Muscle layer of colon (tissue), 2 donors: ENCODE results near the gene WBP2.

Experiments used
- H3K27ac ChIP-seq: one replicate; pipeline ENCODE4 v1.7.0; 2013; ENCODE audit warnings: low read depth, mild to moderate bottlenecking, low read length, moderate library complexity
- H3K27me3 ChIP-seq, 2 donors: one replicate each; pipeline ENCODE4 v1.7.0; 2013; ENCODE audit warnings: low read length in 2 of 2, mild to moderate bottlenecking in 2 of 2; ENCODE audit not compliant: insufficient read depth in 2 of 2, control insufficient read depth in 1 of 2
- H3K36me3 ChIP-seq: one replicate; pipeline ENCODE4 v1.7.0; 2013; ENCODE audit warnings: mild to moderate bottlenecking, low read length; ENCODE audit not compliant: insufficient read depth
- H3K4me1 ChIP-seq: one replicate; pipeline ENCODE4 v1.7.0; 2013; ENCODE audit warnings: mild to moderate bottlenecking, low read length; ENCODE audit not compliant: insufficient read depth
- H3K4me3 ChIP-seq, 2 donors: one replicate each; pipeline ENCODE4 v1.7.0; 2013; ENCODE audit warnings: low read length in 2 of 2, low read depth in 1 of 2, mild to moderate bottlenecking in 1 of 2, moderate library complexity in 1 of 2
- H3K9ac ChIP-seq: one replicate; pipeline ENCODE4 v1.7.0; 2013; ENCODE audit warnings: low read length
- H3K9me3 ChIP-seq: one replicate; pipeline ENCODE4 v1.7.0; 2013; ENCODE audit warnings: mild to moderate bottlenecking, low read length
- donor health status: abdominal sarcoma.
- donor health status: Adenocarcinoma of cecum.

The WBP2 gene

DNA sequence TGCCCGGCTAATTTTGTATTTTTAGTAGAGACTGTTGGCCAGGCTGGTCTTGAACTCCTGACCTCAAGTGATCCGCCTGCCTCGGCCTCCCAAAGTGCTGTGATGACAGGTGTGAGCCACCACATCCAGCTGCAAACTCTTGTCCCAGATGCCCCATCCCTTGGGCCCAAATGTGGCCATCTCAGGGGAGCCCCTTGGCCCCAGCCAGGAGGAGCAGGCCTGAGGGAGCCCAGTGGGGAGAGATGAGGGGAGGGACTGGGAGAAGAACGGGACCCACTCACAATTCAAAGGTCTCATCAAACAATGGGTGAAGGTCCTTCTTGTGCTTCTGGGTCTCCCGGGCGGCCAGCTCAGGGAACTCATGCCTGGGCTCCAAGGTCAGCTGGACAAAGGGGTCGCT, 25.4 kb downstream of the WBP2 start:
- H3K27ac ChIP-seq, result no peak overlapping the region
- H3K9ac ChIP-seq, result no peak overlapping the region
- peaks cover 14% of the 10 kb centered on the region for H3K4me1 ChIP-seq
- H3K27me3 ChIP-seq, result no peaks in the 10 kb centered on the region
- H3K9me3 ChIP-seq, result no peaks in the 10 kb centered on the region
- peaks cover 19% of the 10 kb centered on the region for H3K36me3 ChIP-seq
- no peak overlapping the region for H3K4me3 ChIP-seq

GRCh38 chr17:75828741-75829140, 26.4 kb downstream of the WBP2 start:
- Histone ChIP-seq H3K9ac (no peak overlapping the region), H3K27me3 (no peaks in the 10 kb centered on the region), H3K4me1 (peaks cover 14% of the 10 kb centered on the region), H3K4me3 (no peak overlapping the region), H3K27ac (peak overlapping the region; percentile 80), H3K36me3 (peaks cover 20% of the 10 kb centered on the region), H3K9me3 (no peaks in the 10 kb centered on the region)

DNA sequence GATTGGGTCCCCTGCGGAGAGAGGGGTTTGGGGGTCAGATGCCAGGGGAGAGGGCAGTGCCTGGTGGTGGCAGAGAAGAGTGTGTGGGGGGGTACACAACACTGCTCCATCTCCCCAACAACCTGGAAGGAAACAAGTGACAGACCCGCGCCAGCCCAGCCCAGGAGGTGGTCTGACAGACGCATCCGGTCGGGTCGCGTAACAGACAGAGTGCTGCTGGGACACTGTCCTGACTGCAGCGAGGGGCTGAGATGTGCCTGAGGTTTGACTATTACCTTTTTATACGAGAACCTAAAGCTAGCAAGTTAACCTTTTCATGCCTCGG, 27.1 kb downstream of the WBP2 start:
- no peak overlapping the region for H3K9ac ChIP-seq
- peak overlapping the region; percentile 80 for H3K27ac ChIP-seq
- H3K4me3 ChIP-seq, result peak overlapping the region; percentile 47 to 54
- no peaks in the 10 kb centered on the region for H3K27me3 ChIP-seq
- H3K9me3 ChIP-seq, result no peaks in the 10 kb centered on the region
- peaks cover 26% of the 10 kb centered on the region for H3K36me3 ChIP-seq
- H3K4me1 ChIP-seq, result peaks cover 14% of the 10 kb centered on the region

DNA sequence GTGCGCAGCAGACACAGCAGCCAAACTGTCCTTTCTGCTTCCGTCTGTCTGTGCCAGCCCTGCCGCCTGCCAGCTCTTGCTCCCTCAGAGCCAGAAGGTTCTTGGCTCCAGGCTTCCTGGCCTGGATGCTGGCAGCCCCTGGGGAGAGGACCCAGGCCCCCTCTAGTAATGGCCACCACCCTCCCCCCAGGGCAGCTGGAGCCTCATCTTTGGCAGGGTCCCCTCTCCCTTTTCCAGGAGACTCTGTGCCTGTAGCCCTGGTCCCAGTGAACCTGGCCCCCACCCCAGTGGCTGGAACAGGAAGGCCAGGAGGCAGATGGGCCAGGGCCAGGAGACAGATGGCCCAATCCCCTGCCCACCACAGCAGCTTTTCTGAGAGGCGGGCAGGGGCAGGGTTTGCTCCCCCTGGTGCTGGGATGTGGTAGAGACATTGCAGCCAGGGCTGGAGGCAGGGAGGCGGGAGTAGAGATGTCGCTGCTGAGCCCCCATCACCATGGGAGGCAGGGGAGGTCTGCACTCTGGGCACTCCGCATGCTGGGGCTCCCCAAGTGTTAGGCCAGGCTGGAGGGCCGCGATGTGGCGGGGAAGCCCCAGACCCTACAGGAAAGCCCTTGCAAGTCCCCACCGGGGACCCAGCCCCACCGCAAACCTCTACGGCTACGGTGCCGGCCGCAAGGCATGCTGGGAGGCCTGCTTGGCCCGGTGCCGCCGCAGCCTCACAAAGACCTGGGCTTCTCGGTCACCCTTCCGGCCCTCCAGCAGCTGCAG, 27.6 kb downstream of the WBP2 start:
- Histone ChIP-seq H3K4me3 (peak overlapping the region; percentile 47 to 54), H3K4me1 (peaks cover 14% of the 10 kb centered on the region), H3K36me3 (peaks cover 31% of the 10 kb centered on the region), H3K27ac (peak overlapping the region; percentile 80), H3K9ac (no peak overlapping the region), H3K27me3 (no peaks in the 10 kb centered on the region), H3K9me3 (no peaks in the 10 kb centered on the region)

GRCh38 chr17:75826561-75827307, 28.4 kb downstream of the WBP2 start:
- Histone ChIP-seq H3K9ac (no peak overlapping the region), H3K36me3 (peaks cover 39% of the 10 kb centered on the region), H3K4me3 (no peak overlapping the region), H3K27ac (peak overlapping the region; percentile 80), H3K27me3 (no peaks in the 10 kb centered on the region), H3K9me3 (no peaks in the 10 kb centered on the region), H3K4me1 (peaks cover 14% of the 10 kb centered on the region)

DNA sequence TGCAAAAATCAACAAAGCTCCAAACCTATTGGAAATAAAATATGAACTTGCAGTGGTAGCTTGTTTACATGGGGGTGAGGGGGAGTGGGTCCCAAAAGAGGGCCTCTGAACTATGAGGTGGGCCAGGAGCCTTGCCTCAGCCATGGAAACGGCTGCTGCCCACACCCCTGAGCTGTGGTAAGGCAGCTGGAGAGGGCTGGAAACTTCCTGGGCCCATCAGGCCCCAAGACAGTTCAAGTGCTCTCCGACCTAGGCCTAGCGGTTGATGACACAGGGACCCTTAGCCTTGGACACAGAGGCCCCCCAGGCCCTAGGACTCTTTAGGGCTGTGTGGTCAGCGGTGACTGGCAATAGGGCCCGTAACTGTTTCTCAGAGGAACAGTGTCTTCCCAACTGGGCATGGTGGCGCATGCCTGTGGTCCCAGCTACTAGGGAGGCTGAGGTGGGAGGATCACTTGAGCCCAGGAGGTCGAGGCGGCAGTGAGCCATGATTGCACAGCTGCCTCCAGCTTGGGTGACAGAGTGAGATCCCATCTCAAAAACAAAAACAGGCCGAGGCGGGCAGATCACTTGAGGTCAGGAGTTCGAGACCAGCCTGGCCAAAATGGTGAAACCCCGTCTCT, 29.3 kb downstream of the WBP2 start:
- no peak overlapping the region for H3K27ac ChIP-seq
- H3K9ac ChIP-seq, result no peak overlapping the region
- H3K4me3 ChIP-seq, result no peak overlapping the region
- peaks cover 47% of the 10 kb centered on the region for H3K36me3 ChIP-seq
- H3K4me1 ChIP-seq, result peaks cover 14% of the 10 kb centered on the region
- no peaks in the 10 kb centered on the region for H3K9me3 ChIP-seq
- H3K27me3 ChIP-seq, result no peaks in the 10 kb centered on the region

- Histone ChIP-seq H3K27me3 (no peaks in the 10 kb centered on the region), H3K36me3 (peaks cover 54% of the 10 kb centered on the region), H3K4me3 (no peak overlapping the region), H3K27ac (no peak overlapping the region), H3K9me3 (no peaks in the 10 kb centered on the region), H3K4me1 (peaks cover 14% of the 10 kb centered on the region), H3K9ac (no peak overlapping the region)
These were observed 30.0 kb downstream of the WBP2 start for GRCh38 chr17:75825149-75825552.

DNA sequence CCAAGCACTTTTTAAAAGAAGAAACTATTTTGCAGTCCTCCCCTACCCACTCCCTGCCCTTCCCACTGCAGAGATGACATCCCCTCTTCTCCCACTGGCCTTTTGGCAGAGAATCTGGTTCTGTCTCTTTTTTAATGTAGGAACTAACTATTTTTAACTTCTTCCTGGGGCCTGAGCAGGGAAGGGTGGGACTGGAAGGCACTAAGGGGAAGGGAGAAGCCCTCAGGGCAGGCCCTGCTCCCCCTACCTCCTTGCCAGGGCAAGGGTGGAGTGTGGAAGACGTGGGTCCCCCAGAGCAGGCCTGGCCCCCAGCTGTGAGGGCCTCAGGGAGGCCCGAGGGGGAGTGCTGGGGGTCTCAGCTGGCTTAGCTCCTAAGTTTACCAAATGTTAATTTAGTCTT, 30.5 kb downstream of the WBP2 start:
- Histone ChIP-seq H3K4me3 (no peak overlapping the region), H3K27ac (no peak overlapping the region), H3K27me3 (no peaks in the 10 kb centered on the region), H3K9ac (no peak overlapping the region), H3K4me1 (peaks cover 14% of the 10 kb centered on the region), H3K36me3 (peaks cover 54% of the 10 kb centered on the region), H3K9me3 (no peaks in the 10 kb centered on the region)

- no peaks in the 10 kb centered on the region for H3K9me3 ChIP-seq
- H3K9ac ChIP-seq, result no peak overlapping the region
- H3K27me3 ChIP-seq, result no peaks in the 10 kb centered on the region
- H3K36me3 ChIP-seq, result peaks cover 57% of the 10 kb centered on the region
- H3K4me3 ChIP-seq, result no peak overlapping the region
- peaks cover 14% of the 10 kb centered on the region for H3K4me1 ChIP-seq
- no peak overlapping the region for H3K27ac ChIP-seq
These were observed 31.0 kb downstream of the WBP2 start for GRCh38 chr17:75824050-75824552.

- Histone ChIP-seq H3K27ac (no peak overlapping the region), H3K4me3 (no peak overlapping the region), H3K9me3 (no peaks in the 10 kb centered on the region), H3K9ac (no peak overlapping the region), H3K4me1 (peaks cover 14% of the 10 kb centered on the region), H3K27me3 (no peaks in the 10 kb centered on the region), H3K36me3 (peaks cover 59% of the 10 kb centered on the region)
These were observed 31.7 kb downstream of the WBP2 start for GRCh38 chr17:75823257-75824041.

GRCh38 chr17:75822800-75823166, 32.4 kb downstream of the WBP2 start:
- Histone ChIP-seq H3K4me1 (peaks cover 8% of the 10 kb centered on the region), H3K27me3 (no peaks in the 10 kb centered on the region), H3K9ac (no peak overlapping the region), H3K4me3 (no peak overlapping the region), H3K36me3 (peaks cover 66% of the 10 kb centered on the region), H3K27ac (no peak overlapping the region), H3K9me3 (no peaks in the 10 kb centered on the region)
